Umbilical cord (tissue), 2 donors: ENCODE results near the gene CREB5. TPM values are rescaled to one million over a fixed set of nuclear protein-coding genes. Genes with fewer than 3 reads are reported as not detected.

Source experiments
- DNase-seq: peaks from one replicate; pipeline ENCODE4 v3.0.0-alpha.2; 2015; ENCODE audit warnings: low spot score
- total RNA-seq: library from RNA; depleted of rRNA; stranded (reverse); fragments of >200 nt; gene quantifications from one replicate; pipeline ENCODE4 v1.2.3, GENCODE V29; 2014; ENCODE audit warnings: low replicate concordance; ENCODE audit not compliant: insufficient read depth

Gene CREB5
- total RNA-seq, 1 donor from 2014 or later, result 17.8 TPM

- DNase-seq, result no peak
These were observed 97.7 kb downstream of the CREB5 start for GRCh38 chr7:28510026-28510369.

- no peak for DNase-seq
These were observed 100.5 kb downstream of the CREB5 start for GRCh38 chr7:28512668-28513440.

- peak; percentile 18 for DNase-seq
These were observed 104.3 kb downstream of the CREB5 start for GRCh38 chr7:28516390-28517172.

GRCh38 chr7:28517206-28517605 is 104.9 kb downstream of the CREB5 start:
- no peak for DNase-seq

GRCh38 chr7:28517606-28518005 is 105.3 kb downstream of the CREB5 start:
- DNase-seq, result no peak

- peak; percentile 73 for DNase-seq
These were observed 108.0 kb downstream of the CREB5 start for GRCh38 chr7:28520074-28521015.

- no peak for DNase-seq
These were observed 112.7 kb downstream of the CREB5 start for GRCh38 chr7:28524978-28525377.

- DNase-seq, result no peak
These were observed 116.6 kb downstream of the CREB5 start for GRCh38 chr7:28528899-28529298.

GRCh38 chr7:28529755-28530154 is 117.4 kb downstream of the CREB5 start:
- no peak for DNase-seq

- DNase-seq, result no peak
These were observed 118.0 kb downstream of the CREB5 start for GRCh38 chr7:28530175-28530802.

GRCh38 chr7:28530803-28531175 is 118.5 kb downstream of the CREB5 start:
- DNase-seq, result no peak

- DNase-seq, result no peak
These were observed 119.0 kb downstream of the CREB5 start for GRCh38 chr7:28531291-28531690.

- DNase-seq, result no peak
These were observed 119.9 kb downstream of the CREB5 start for GRCh38 chr7:28532181-28532580.

- no peak for DNase-seq
These were observed 120.9 kb downstream of the CREB5 start for GRCh38 chr7:28533267-28533666.

GRCh38 chr7:28533731-28534531 is 121.6 kb downstream of the CREB5 start:
- peak; percentile 69 for DNase-seq

GRCh38 chr7:28536259-28536658 is 123.9 kb downstream of the CREB5 start:
- DNase-seq, result peak; percentile 80

GRCh38 chr7:28539289-28539981 is 127.1 kb downstream of the CREB5 start:
- DNase-seq, result no peak

GRCh38 chr7:28542410-28542809 is 130.1 kb downstream of the CREB5 start:
- DNase-seq, result no peak

- peak; percentile 25 for DNase-seq
These were observed 132.3 kb downstream of the CREB5 start for GRCh38 chr7:28544453-28545117.
